Mucosa of stomach (tissue), 1 donor: Measurements from ENCODE around the gene MAP1LC3B.
"Not testable (repeated sequence)": the region's sequence is repeated elsewhere in the genome, so short reads cannot be mapped to it uniquely, and the experiment has no call there.

ENCODE experiments used
- H3K27me3 ChIP-seq: one replicate; pipeline ENCODE4 v1.7.0; 2013; ENCODE audit warnings: mild to moderate bottlenecking, low read length; ENCODE audit not compliant: control insufficient read depth, insufficient read depth
- H3K36me3 ChIP-seq: one replicate; pipeline ENCODE4 v1.7.0; 2013; ENCODE audit warnings: low read length; ENCODE audit not compliant: control insufficient read depth, insufficient read depth
- H3K4me1 ChIP-seq: one replicate; pipeline ENCODE4 v1.7.0; 2013; ENCODE audit warnings: mild to moderate bottlenecking, low read length; ENCODE audit not compliant: control insufficient read depth, insufficient read depth
- H3K4me3 ChIP-seq: one replicate; pipeline ENCODE4 v1.7.0; 2013; ENCODE audit warnings: low read length
- H3K9ac ChIP-seq: one replicate; pipeline ENCODE4 v1.7.0; 2013; ENCODE audit warnings: mild to moderate bottlenecking, low read length, moderate library complexity
- H3K9me3 ChIP-seq: one replicate; pipeline ENCODE4 v1.7.0; 2013; ENCODE audit warnings: mild to moderate bottlenecking, low read length, moderate library complexity; ENCODE audit not compliant: control insufficient read depth
- donor health status: Pancreatic carcinoma.

MAP1LC3B gene

DNA sequence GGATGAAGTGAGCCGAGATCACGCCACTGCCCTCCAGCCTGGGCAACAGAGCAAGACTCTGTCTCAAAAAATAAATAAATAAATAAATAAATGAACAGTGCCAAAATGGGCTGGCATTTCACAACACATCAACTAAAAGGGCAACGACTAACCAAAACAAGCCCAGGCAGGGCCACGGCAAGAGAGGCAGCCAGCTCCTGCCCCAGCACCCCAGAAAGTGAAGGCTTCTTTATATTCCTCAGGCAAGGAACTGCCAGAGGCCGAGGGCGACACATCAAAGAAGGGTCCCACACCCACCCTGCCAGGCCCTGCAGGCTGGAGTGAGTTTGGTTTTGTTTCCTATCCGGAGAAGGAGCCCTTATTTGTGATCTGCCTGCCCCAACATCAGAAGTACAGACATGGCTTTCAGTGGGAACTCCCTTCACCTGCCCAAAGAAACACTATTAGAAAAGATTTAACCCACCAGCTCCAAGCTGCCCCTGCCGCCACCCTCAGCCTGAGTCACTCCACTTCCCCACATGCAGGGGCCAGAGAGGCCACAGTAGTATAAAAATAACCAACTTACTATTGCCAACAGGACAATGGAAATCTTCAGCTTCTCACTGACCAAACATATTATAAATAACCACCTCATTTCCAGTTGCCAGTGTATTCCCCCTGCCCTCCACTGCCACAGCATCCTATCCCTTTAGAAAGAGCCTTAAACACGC lies 16.6 kb upstream of the MAP1LC3B start:
- H3K9ac ChIP-seq: no peak overlapping the region
- H3K4me3 ChIP-seq: no peak overlapping the region
- peaks cover 8% of the 10 kb centered on the region for H3K4me1 ChIP-seq

GRCh38 chr16:87376660-87377059 lies 15.5 kb upstream of the MAP1LC3B start:
- Histone ChIP-seq H3K4me1 (peaks cover 18% of the 10 kb centered on the region), H3K9ac (no peak overlapping the region), H3K36me3 (no peaks in the 10 kb centered on the region), H3K27me3 (no peaks in the 10 kb centered on the region), H3K4me3 (no peak overlapping the region), H3K9me3 (no peaks in the 10 kb centered on the region)

More for the DNA sequence above, 16.6 kb upstream of the MAP1LC3B start:
- H3K27me3 ChIP-seq: no peaks in the 10 kb centered on the region
- H3K9me3 ChIP-seq: no peaks in the 10 kb centered on the region
- no peaks in the 10 kb centered on the region for H3K36me3 ChIP-seq

- peaks cover 28% of the 10 kb centered on the region for H3K4me1 ChIP-seq
- not testable (repeated sequence) for H3K4me3 ChIP-seq, H3K9me3 ChIP-seq
Measured at GRCh38 chr16:87379312-87379752, 12.8 kb upstream of the MAP1LC3B start.

GRCh38 chr16:87380403-87380802 lies 11.7 kb upstream of the MAP1LC3B start:
- Histone ChIP-seq H3K36me3 (no peaks in the 10 kb centered on the region), H3K9me3 (no peaks in the 10 kb centered on the region), H3K27me3 (no peaks in the 10 kb centered on the region), H3K4me1 (peaks cover 27% of the 10 kb centered on the region), H3K4me3 (no peak overlapping the region), H3K9ac (no peak overlapping the region)

More at GRCh38 chr16:87379312-87379752, 12.8 kb upstream of the MAP1LC3B start:
- not testable (repeated sequence) for H3K9ac ChIP-seq, H3K36me3 ChIP-seq, H3K27me3 ChIP-seq

GRCh38 chr16:87380881-87381280 lies 11.3 kb upstream of the MAP1LC3B start:
- Histone ChIP-seq H3K36me3 (no peaks in the 10 kb centered on the region), H3K4me3 (no peak overlapping the region), H3K4me1 (peaks cover 24% of the 10 kb centered on the region), H3K27me3 (no peaks in the 10 kb centered on the region), H3K9me3 (no peaks in the 10 kb centered on the region), H3K9ac (peak overlapping the region; percentile 5)

- H3K9ac ChIP-seq: peak overlapping the region; percentile 68
- peaks cover 29% of the 10 kb centered on the region for H3K4me1 ChIP-seq
- H3K9me3 ChIP-seq: no peaks in the 10 kb centered on the region
- H3K27me3 ChIP-seq: no peaks in the 10 kb centered on the region
- H3K36me3 ChIP-seq: no peaks in the 10 kb centered on the region
- H3K4me3 ChIP-seq: no peak overlapping the region
Measured at GRCh38 chr16:87382023-87382785, 9.9 kb upstream of the MAP1LC3B start.

- Histone ChIP-seq H3K27me3 (no peaks in the 10 kb centered on the region), H3K4me3 (peak within 1 kb of the TSS; percentile 62), H3K4me1 (peaks cover 40% of the 10 kb centered on the region), H3K9me3 (no peaks in the 10 kb centered on the region), H3K36me3 (no peaks in the 10 kb centered on the region), H3K9ac (peak within 1 kb of the TSS; percentile 75)
Measured at GRCh38 chr16:87383505-87384161, 8.5 kb upstream of the MAP1LC3B start, which contains the start of gene FBXO31. Gene FBXO31, minus strand, starts transcription at chr16:87383776. Its CDS starts 32 bp downstream, at chr16:87383744.

DNA sequence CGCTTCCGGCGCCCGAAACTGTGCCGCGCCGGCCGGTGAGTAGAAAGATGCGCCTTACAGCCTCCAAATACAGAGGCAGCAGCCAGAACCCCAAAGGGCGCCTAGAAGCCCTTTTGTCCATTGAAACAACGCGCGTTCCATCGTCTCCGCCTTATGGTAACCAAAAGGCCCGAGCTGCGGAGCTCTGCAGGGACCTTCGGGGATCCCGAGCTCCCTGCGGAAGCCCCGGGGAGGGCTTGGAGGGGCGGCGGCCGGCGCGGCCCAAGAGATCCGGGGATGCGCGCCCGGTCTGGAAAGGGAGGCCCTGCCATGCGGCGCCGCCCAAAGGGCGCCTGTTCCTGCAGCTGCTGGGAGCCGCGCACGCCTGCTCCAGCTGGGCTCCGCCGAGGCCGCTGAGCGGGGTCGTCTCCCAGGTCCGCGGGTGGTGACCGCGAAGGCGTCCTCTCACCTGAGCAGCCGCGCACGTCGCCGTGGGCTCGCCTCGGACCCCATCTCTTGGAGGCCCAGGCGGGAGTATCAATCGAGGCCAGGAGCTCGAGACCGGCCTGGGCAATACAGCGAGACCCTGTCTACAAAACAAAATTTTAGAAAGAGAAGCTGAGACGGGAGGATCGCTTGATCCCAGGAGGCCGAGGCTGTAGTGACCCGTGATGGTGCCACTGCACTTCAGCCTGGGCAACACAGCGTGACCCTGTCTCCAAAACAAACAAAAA lies 7.8 kb upstream of the MAP1LC3B start:
- H3K4me3 ChIP-seq: peak overlapping the region; percentile 62
- H3K4me1 ChIP-seq: peaks cover 36% of the 10 kb centered on the region
- H3K9ac ChIP-seq: peak overlapping the region; percentile 75
- no peaks in the 10 kb centered on the region for H3K9me3 ChIP-seq
- H3K27me3 ChIP-seq: no peaks in the 10 kb centered on the region
- H3K36me3 ChIP-seq: no peaks in the 10 kb centered on the region

DNA sequence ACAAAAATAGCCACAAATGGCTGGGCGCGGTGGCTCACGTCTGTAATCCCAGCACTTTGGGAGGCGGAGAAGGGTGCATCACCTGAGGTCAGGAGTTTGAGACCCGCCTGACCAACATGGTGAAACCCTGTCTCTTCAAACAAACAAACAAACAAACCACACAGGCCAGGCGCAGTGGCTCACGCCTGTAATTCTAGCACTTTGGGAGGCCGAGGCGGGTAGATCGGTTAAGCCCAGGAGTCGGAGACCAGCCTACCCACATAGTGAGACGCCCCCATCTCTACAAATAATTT lies 7.3 kb upstream of the MAP1LC3B start:
- not testable (repeated sequence) for H3K4me3 ChIP-seq, H3K27me3 ChIP-seq, H3K9me3 ChIP-seq, H3K36me3 ChIP-seq
- peaks cover 36% of the 10 kb centered on the region for H3K4me1 ChIP-seq
- H3K9ac ChIP-seq: peak overlapping the region; percentile 75

- Histone ChIP-seq H3K36me3 (no peaks in the 10 kb centered on the region), H3K4me1 (peaks cover 25% of the 10 kb centered on the region), H3K9me3 (no peaks in the 10 kb centered on the region), H3K4me3 (no peak overlapping the region), H3K9ac (peak overlapping the region; percentile 9), H3K27me3 (no peaks in the 10 kb centered on the region)
Measured at GRCh38 chr16:87387942-87388817, 4.0 kb upstream of the MAP1LC3B start.

GRCh38 chr16:87388818-87389134 lies 3.4 kb upstream of the MAP1LC3B start:
- H3K27me3 ChIP-seq: no peaks in the 10 kb centered on the region
- no peak overlapping the region for H3K4me3 ChIP-seq
- peak overlapping the region; percentile 9 for H3K9ac ChIP-seq
- no peaks in the 10 kb centered on the region for H3K36me3 ChIP-seq
- peaks cover 31% of the 10 kb centered on the region for H3K4me1 ChIP-seq
- no peaks in the 10 kb centered on the region for H3K9me3 ChIP-seq
